HEK293 (cell line): ENCODE results near the gene ARMC2.

Experiments
- ZNF132 ChIP-seq: fragments of 450-650 bp; formaldehyde crosslinking; IDR thresholded peaks from 2 replicates; pipeline ENCODE4 v1.5.1; 2017; ENCODE audit warnings: missing biosample characterization, missing genetic modification characterization, borderline replicate concordance
- ZNF155 ChIP-seq: fragments of 450-650 bp; formaldehyde crosslinking; IDR thresholded peaks from 2 replicates; pipeline ENCODE4 v1.5.1; 2016; ENCODE audit warnings: missing biosample characterization, missing genetic modification characterization
- ZNF175 ChIP-seq: fragments of 450-650 bp; formaldehyde crosslinking; IDR thresholded peaks from 2 replicates; pipeline ENCODE4 v1.5.1; 2016; ENCODE audit warnings: missing biosample characterization, missing genetic modification characterization
- ZNF366 ChIP-seq: fragments of 450-650 bp; formaldehyde crosslinking; conservative IDR thresholded peaks from 2 replicates; pipeline ENCODE4 v1.5.1; 2016; ENCODE audit warnings: missing biosample characterization, missing genetic modification characterization
- TF ChIP-seq, protein P1 (sequence below): fragments of 450-650 bp; formaldehyde crosslinking; IDR thresholded peaks from 2 replicates; pipeline ENCODE4 v1.5.1; 2016; ENCODE audit warnings: missing biosample characterization, missing genetic modification characterization
- TF ChIP-seq, protein P2 (sequence below): IDR thresholded peaks from 2 replicates; pipeline ENCODE4 v1.6.1; 2011; ENCODE audit warnings: mild to moderate bottlenecking, low read depth, low read length, borderline replicate concordance
- TF ChIP-seq, protein P3 (sequence below): fragments of 450-650 bp; formaldehyde crosslinking; IDR thresholded peaks from 2 replicates; pipeline ENCODE4 v1.5.1; 2016; ENCODE audit warnings: missing biosample characterization, missing genetic modification characterization

DNA sequence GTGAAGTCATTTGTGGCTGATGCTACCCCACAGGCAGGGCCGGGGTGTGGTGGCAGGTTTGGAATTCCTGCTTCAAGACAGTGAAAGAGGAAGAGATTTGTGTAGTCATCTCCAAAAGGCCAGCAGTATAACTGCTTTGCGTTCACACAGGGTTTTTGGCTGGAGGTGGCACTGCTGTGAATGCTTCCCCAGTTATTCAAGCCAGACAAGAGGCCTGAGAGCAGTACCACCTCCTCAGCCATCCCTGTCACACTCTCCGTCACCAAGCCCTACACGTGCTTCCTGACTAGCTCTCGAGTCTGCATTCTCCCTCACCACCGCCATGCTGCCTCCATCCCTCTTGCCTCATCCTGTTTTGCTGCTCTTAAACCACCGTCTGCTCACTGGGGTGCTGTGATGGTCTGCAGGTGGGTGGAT is 23.9 kb downstream of the ARMC2 start:
- TF ChIP-seq, protein P1, sequence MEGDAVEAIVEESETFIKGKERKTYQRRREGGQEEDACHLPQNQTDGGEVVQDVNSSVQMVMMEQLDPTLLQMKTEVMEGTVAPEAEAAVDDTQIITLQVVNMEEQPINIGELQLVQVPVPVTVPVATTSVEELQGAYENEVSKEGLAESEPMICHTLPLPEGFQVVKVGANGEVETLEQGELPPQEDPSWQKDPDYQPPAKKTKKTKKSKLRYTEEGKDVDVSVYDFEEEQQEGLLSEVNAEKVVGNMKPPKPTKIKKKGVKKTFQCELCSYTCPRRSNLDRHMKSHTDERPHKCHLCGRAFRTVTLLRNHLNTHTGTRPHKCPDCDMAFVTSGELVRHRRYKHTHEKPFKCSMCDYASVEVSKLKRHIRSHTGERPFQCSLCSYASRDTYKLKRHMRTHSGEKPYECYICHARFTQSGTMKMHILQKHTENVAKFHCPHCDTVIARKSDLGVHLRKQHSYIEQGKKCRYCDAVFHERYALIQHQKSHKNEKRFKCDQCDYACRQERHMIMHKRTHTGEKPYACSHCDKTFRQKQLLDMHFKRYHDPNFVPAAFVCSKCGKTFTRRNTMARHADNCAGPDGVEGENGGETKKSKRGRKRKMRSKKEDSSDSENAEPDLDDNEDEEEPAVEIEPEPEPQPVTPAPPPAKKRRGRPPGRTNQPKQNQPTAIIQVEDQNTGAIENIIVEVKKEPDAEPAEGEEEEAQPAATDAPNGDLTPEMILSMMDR (tag by site-specific recombination): no peak
- TF ChIP-seq, protein P2, sequence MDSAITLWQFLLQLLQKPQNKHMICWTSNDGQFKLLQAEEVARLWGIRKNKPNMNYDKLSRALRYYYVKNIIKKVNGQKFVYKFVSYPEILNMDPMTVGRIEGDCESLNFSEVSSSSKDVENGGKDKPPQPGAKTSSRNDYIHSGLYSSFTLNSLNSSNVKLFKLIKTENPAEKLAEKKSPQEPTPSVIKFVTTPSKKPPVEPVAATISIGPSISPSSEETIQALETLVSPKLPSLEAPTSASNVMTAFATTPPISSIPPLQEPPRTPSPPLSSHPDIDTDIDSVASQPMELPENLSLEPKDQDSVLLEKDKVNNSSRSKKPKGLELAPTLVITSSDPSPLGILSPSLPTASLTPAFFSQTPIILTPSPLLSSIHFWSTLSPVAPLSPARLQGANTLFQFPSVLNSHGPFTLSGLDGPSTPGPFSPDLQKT: no peak
- TF ChIP-seq ZNF155 (tag by site-specific recombination): no peak
- TF ChIP-seq, protein P3, sequence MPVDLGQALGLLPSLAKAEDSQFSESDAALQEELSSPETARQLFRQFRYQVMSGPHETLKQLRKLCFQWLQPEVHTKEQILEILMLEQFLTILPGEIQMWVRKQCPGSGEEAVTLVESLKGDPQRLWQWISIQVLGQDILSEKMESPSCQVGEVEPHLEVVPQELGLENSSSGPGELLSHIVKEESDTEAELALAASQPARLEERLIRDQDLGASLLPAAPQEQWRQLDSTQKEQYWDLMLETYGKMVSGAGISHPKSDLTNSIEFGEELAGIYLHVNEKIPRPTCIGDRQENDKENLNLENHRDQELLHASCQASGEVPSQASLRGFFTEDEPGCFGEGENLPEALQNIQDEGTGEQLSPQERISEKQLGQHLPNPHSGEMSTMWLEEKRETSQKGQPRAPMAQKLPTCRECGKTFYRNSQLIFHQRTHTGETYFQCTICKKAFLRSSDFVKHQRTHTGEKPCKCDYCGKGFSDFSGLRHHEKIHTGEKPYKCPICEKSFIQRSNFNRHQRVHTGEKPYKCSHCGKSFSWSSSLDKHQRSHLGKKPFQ: no peak
- no peak for TF ChIP-seq ZNF175
- TF ChIP-seq ZNF132 (tag by site-specific recombination): no peak
- no peak for TF ChIP-seq ZNF366 (tag by site-specific recombination)
